BJ (cell line): ENCODE measurements around the gene B3GAT1. TPM values are rescaled to one million over a fixed set of nuclear protein-coding genes. Genes with fewer than 3 reads are reported as not detected.
A peak's percentile ranks its signal among the peaks of the same experiment; 100 is the strongest.

Experiments
- CTCF ChIA-PET: fragments of 350-600 bp; formaldehyde crosslinking; extraction: SDS; loops from one replicate; lab custom pipeline; 2021; ENCODE audit warnings: antibody characterized with exemption, inconsistent platforms; lab: Yijun Ruan, JAX
- POLR2A ChIA-PET: fragments of 300-600 bp; sonication (Branson Sonifier 250); formaldehyde crosslinking; extraction: SDS; loops from one replicate; lab custom pipeline; 2021; ENCODE audit warnings: antibody characterized with exemption; lab: Charles Lee
- DNase-seq: peaks from one replicate; pipeline ENCODE4 v3.0.0-alpha.2; 2011; ENCODE audit warnings: low read depth
- H3K27me3 ChIP-seq: 2 replicates; pipeline ENCODE4 v1.6.0; 2011; ENCODE audit warnings: low read length; ENCODE audit not compliant: control insufficient read depth, insufficient read depth
- H3K36me3 ChIP-seq: 2 replicates; pipeline ENCODE4 v1.5.1; 2011; ENCODE audit warnings: low read length; ENCODE audit not compliant: control insufficient read depth, insufficient read depth
- H3K4me3 ChIP-seq: 2 replicates; pipeline ENCODE4 v1.5.1; 2011; ENCODE audit warnings: low read depth, mild to moderate bottlenecking, control low read depth, low read length
- polyA plus RNA-seq: library from polyadenylated mRNA; depleted of rRNA; stranded (reverse); fragments of >200 nt; gene quantifications from 2 replicates; pipeline ENCODE4 v1.2.3, GENCODE V29; 2011
- TF ChIP-seq, protein P1 (sequence below): IDR thresholded peaks from 2 replicates; pipeline ENCODE4 v1.5.1; 2011; ENCODE audit warnings: low read depth, mild to moderate bottlenecking, control low read depth, inconsistent platforms, low read length, moderate library complexity; ENCODE audit not compliant: insufficient read depth

Gene B3GAT1
- polyA plus RNA-seq, 1 experiment: not detected

DNA sequence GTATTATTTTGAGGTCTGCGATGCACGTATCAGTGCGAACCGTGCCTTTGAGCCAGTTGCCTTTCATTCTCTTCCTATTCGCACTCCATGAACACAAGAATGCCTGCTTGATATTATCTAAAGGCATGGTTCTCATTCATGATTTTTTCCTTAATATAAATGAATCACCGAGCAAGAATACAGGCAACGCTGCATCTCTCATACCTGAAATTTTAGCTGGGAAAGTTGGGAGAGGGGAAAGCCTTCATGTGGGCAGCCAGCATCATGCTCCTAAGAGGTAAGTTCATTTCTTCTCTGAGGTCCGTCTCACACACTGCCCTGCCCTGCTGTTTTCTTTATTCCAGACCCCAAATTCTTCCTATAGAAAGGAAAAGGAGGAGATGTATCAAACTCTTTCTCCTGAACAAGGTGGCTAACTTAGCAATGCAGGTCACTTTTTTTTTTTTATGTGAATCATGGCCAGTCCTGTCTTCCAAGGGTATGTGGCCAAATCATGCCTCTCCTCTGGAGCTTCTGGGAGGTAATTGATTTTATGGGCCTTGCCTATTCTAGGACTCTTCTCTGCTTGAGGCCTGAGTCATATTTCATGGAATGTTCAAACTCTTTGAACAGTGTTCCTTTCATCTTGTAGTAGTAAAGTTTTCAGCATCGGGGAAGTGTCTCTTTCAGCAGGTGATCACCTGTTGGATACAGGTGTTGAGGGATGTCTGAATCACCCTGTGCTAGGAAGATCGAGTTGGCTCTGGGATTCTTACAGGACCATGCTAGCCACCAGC is 77.1 kb downstream of the B3GAT1 start:
- no peak for DNase-seq
- ChIA-PET CTCF (no interaction called here), POLR2A (no interaction called here)
- TF ChIP-seq, protein P1, sequence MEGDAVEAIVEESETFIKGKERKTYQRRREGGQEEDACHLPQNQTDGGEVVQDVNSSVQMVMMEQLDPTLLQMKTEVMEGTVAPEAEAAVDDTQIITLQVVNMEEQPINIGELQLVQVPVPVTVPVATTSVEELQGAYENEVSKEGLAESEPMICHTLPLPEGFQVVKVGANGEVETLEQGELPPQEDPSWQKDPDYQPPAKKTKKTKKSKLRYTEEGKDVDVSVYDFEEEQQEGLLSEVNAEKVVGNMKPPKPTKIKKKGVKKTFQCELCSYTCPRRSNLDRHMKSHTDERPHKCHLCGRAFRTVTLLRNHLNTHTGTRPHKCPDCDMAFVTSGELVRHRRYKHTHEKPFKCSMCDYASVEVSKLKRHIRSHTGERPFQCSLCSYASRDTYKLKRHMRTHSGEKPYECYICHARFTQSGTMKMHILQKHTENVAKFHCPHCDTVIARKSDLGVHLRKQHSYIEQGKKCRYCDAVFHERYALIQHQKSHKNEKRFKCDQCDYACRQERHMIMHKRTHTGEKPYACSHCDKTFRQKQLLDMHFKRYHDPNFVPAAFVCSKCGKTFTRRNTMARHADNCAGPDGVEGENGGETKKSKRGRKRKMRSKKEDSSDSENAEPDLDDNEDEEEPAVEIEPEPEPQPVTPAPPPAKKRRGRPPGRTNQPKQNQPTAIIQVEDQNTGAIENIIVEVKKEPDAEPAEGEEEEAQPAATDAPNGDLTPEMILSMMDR: no peak
- Histone ChIP-seq H3K36me3 (no peaks in the 10 kb centered on the region), H3K4me3 (no peak overlapping the region), H3K27me3 (peaks cover 5% of the 10 kb centered on the region)

- POLR2A ChIA-PET: no interaction called here
- no peak for DNase-seq
- Histone ChIP-seq H3K27me3 (peaks cover 5% of the 10 kb centered on the region), H3K36me3 (no peaks in the 10 kb centered on the region), H3K4me3 (no peak overlapping the region)
- CTCF ChIA-PET: interaction anchor here (1.0 kb wide), 1 partner anchor 11 kb away, joined by 3 read pairs; no protein-coding TSS in a partner anchor
- TF ChIP-seq, protein P1: no peak
Observed at GRCh38 chr11:134333946-134334345, 78.1 kb downstream of the B3GAT1 start.

DNA sequence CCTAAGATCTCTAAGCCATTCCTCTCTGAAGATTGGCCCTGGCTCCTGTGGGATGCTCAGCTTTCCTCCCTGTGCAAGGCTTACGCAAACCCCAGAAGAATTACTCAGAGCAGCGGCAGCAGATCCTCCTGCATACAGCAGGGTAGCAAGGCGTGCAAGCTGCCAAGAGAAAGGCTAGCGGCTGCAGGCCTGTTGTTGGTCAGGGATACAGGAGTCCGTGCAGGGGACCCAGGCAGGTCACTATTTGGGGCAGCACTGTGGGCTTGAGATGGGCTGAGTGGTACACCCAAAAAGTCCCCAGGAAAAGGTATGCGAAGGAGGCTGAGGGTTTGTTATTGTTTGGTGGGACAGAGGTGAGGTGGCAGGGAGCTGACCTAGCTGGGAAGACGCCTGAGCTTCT is 78.7 kb downstream of the B3GAT1 start:
- TF ChIP-seq, protein P1: no peak
- DNase-seq: no peak

DNA sequence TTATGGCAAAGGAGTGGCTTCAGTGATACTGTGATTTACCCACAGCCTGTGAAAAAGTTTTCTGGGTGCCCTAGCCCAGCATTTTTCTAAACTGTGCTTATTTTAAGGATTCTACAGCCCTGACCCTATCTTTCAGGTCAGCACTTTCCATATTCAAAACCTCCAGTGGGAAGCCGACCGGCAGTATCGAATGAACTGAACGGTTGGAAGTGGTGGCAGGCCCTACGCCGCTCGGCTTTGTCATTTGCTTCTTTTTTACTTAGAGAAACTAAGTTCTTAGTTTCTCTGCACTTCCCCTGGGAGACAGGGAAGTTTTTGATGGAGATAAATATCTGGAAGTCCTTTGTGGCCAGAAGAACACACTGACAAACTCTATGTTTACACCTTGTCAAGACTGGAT is 79.3 kb downstream of the B3GAT1 start:
- CTCF ChIA-PET: no interaction called here
- H3K36me3 ChIP-seq: no peaks in the 10 kb centered on the region
- H3K4me3 ChIP-seq: no peak overlapping the region
- TF ChIP-seq, protein P1: no peak
- POLR2A ChIA-PET: no interaction called here
- DNase-seq: no peak
- peaks cover 5% of the 10 kb centered on the region for H3K27me3 ChIP-seq

More for the DNA sequence above, 78.7 kb downstream of the B3GAT1 start:
- Histone ChIP-seq H3K36me3 (no peaks in the 10 kb centered on the region), H3K4me3 (no peak overlapping the region), H3K27me3 (peaks cover 5% of the 10 kb centered on the region)
- ChIA-PET CTCF (interaction anchor here (1.0 kb wide), 1 partner anchor 12 kb away, joined by 3 read pairs; no protein-coding TSS in a partner anchor), POLR2A (no interaction called here)

DNA sequence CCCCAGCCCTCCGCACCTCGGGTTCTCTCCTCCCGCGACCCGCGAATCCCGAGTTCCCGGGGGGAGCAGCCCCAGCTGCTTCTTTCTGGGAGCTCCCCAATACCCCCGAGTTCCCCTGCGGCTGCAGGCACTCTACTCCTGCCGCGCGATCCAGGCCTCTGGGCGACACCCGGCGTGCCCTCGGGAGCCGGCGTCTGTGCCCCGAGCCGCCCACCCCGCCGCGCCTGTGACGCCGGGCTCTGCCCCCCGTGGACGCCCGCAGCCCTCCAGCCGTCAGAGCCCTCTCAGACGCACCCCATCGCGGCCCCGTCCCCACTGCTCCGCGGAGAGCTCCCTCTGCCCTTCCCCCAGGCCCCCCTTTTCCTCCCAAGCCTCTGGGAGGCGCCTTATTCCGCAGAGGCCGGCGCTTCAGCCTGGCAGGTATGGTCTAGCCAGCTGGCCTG is 79.8 kb downstream of the B3GAT1 start:
- Histone ChIP-seq H3K4me3 (peak overlapping the region; percentile 21), H3K36me3 (no peaks in the 10 kb centered on the region), H3K27me3 (peaks cover 5% of the 10 kb centered on the region)
- TF ChIP-seq, protein P1: no peak
- POLR2A ChIA-PET: no interaction called here
- DNase-seq: no peak
- CTCF ChIA-PET: no interaction called here
